ENCODE measurements around the gene NAA20.
"Not testable (repeated sequence)": the region's sequence is repeated elsewhere in the genome, so short reads cannot be mapped to it uniquely, and the experiment has no call there.

NAA20 gene

GRCh38 chr20:19991308-19991707 is 25.9 kb upstream of the NAA20 start:
- DNase-seq (ENCODE audit: low read depth in 2 of 2) = no peak

GRCh38 chr20:19991854-19992253 is 25.3 kb upstream of the NAA20 start:
- no peak for DNase-seq (ENCODE audit: low read depth in 2 of 2)

GRCh38 chr20:19992996-19993908 is 23.9 kb upstream of the NAA20 start:
- DNase-seq (ENCODE audit: low read depth in 2 of 2) = peak; percentile 79 to 83

- DNase-seq (ENCODE audit: low read depth in 2 of 2) = no peak
Observed at GRCh38 chr20:19993958-19994669, 23.0 kb upstream of the NAA20 start.

- no peak for DNase-seq (ENCODE audit: low read depth in 2 of 2)
Observed at GRCh38 chr20:19995220-19995863, 21.8 kb upstream of the NAA20 start.

- DNase-seq (ENCODE audit: low read depth in 2 of 2) = no peak
Observed at GRCh38 chr20:19996222-19996621, 20.9 kb upstream of the NAA20 start.

- DNase-seq (ENCODE audit: low read depth in 2 of 2) = no peak
Observed at GRCh38 chr20:19996917-19997316, 20.2 kb upstream of the NAA20 start.

GRCh38 chr20:19998990-19999705 is 18.0 kb upstream of the NAA20 start:
- DNase-seq (ENCODE audit: low read depth in 2 of 2) = no peak

GRCh38 chr20:20000211-20000968 is 16.8 kb upstream of the NAA20 start:
- DNase-seq (ENCODE audit: low read depth in 2 of 2) = no peak

- no peak for DNase-seq (ENCODE audit: low read depth in 2 of 2)
Observed at GRCh38 chr20:20002101-20002998, 14.8 kb upstream of the NAA20 start.

- DNase-seq (ENCODE audit: low read depth in 2 of 2) = no peak
Observed at GRCh38 chr20:20003031-20003954, 13.9 kb upstream of the NAA20 start.

- not testable (repeated sequence) for DNase-seq (ENCODE audit: low read depth in 2 of 2)
Observed at GRCh38 chr20:20003955-20004322, 13.2 kb upstream of the NAA20 start.

GRCh38 chr20:20005342-20005741 is 11.8 kb upstream of the NAA20 start:
- DNase-seq (ENCODE audit: low read depth in 2 of 2) = no peak

- no peak for DNase-seq (ENCODE audit: low read depth in 2 of 2)
Observed at GRCh38 chr20:20009784-20010253, 7.3 kb upstream of the NAA20 start.

- no peak for DNase-seq (ENCODE audit: low read depth in 2 of 2)
Observed at GRCh38 chr20:20010639-20011500, 6.3 kb upstream of the NAA20 start.

- no peak for DNase-seq (ENCODE audit: low read depth in 2 of 2)
Observed at GRCh38 chr20:20012541-20012940, 4.6 kb upstream of the NAA20 start.

- no peak for DNase-seq (ENCODE audit: low read depth in 2 of 2)
Observed at GRCh38 chr20:20014659-20015058, 2.5 kb upstream of the NAA20 start.

- no peak for DNase-seq (ENCODE audit: low read depth in 2 of 2)
Observed at GRCh38 chr20:20017844-20018185, 653 bp downstream of the NAA20 start.
